OCI-LY7 (cell line): Measurements from ENCODE around the gene CSPG4.

Experiments used
- CTCF ChIP-seq: fragments of 200-600 bp; sonication (generic); conservative IDR thresholded peaks from 2 replicates; pipeline ENCODE4 v1.5.1; 2014; ENCODE audit warnings: mild to moderate bottlenecking, antibody characterized with exemption, low read length, moderate library complexity, mixed read lengths
- EZH2phosphoT487 ChIP-seq: fragments of 200-600 bp; sonication (generic); IDR thresholded peaks from 2 replicates; pipeline ENCODE4 v1.6.1; 2018; ENCODE audit warnings: low read depth, borderline replicate concordance, mild to moderate bottlenecking, mixed run types, antibody characterized with exemption, low read length, moderate library complexity, mixed read lengths

DNA sequence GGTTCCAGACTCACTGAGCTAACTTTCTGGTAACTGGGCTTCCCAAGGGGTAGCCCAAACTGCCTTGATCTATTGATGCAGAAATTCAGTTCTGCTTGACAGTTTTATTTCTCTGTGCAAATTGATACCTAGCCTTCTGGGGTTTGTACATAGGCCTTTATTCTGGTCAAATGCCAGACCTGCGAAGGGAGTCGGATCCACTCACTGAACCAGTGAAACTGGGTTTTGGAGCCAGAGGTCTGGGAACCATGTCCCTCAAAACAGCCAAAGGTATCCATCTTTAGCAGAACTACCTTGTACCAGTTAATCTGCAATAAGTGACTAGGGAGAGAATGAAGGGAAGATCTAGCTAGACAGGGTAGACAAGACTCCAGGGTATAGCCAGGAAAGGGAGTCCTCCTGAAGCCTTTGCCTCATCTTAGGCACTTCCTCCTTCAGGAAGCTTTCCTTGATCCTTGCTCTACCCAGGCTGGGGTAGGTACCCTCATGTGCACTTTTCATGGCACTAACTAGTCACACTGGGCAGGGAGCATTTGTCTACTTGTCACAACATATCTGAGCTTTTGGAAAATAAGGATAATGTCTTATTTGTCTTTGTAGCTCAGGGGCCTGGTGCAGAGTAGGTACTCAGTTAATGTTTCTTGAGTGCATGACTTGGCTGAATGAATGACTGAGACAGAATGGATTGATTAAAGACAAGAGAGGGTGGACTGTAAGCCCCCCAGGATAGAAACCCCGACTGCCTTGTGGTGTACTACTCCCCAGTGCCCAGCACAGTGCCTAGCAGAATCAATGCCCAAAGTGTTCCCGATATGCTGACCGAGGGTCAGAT is 66.3 kb downstream of the CSPG4 start:
- TF ChIP-seq CTCF: no peak
- TF ChIP-seq EZH2phosphoT487: no peak
